Cardiac ventricle fibroblast (primary cell): ENCODE data around the gene FHIP1B. TPM values are rescaled to one million over a fixed set of nuclear protein-coding genes. Genes with fewer than 3 reads are reported as not detected.

Experiments used
- total RNA-seq: library from RNA; depleted of rRNA; stranded (reverse); fragments of >200 nt; gene quantifications from 2 replicates; pipeline ENCODE4 v1.2.3, GENCODE V29; 2015

FHIP1B gene
- 19.8 and 25.7 TPM in 2 replicates for total RNA-seq

GRCh38 chr11:6234387-6235107 is at the start of gene FHIP1B:
Gene FHIP1B (minus strand): TSS chr11:6234636. CDS start chr11:6224516, 10,120 bp downstream.

GRCh38 chr11:6238902-6239301 is 4.5 kb upstream of the FHIP1B start, which contains the start of gene CNGA4:
Gene CNGA4 (plus strand): TSS chr11:6239089. CDS start chr11:6239207, 118 bp downstream.

GRCh38 chr11:6205366-6205765 is 29.1 kb downstream of the FHIP1B start, which contains the start of gene C11orf42:
Gene C11orf42 (plus strand): TSS chr11:6205557. CDS start chr11:6205616, 59 bp downstream.

GRCh38 chr11:6199174-6199810 is 35.1 kb downstream of the FHIP1B start, which contains the start of gene OR52W1:
Gene OR52W1 (plus strand): TSS chr11:6199224. CDS start chr11:6199224, 0 bp downstream.

GRCh38 chr11:6170226-6170625 is 64.2 kb downstream of the FHIP1B start, which contains the start of gene OR52B2:
Gene OR52B2 (minus strand): TSS chr11:6170326. CDS start chr11:6170326, 0 bp downstream.

Other genes starting within 250 kb of the FHIP1B start
- gene OR52L1, start 247.7 kb downstream of the FHIP1B start, total RNA-seq, result not detected in 2 replicates
- not detected in 2 replicates for gene OR56A4, start 227.7 kb downstream of the FHIP1B start, total RNA-seq
- not detected in 2 replicates for gene OR56A1, start 203.9 kb downstream of the FHIP1B start, total RNA-seq
- not detected in 2 replicates for gene OR56B4, start 127.0 kb downstream of the FHIP1B start, total RNA-seq
- not detected in 2 replicates for gene OR52B2, start 64.3 kb downstream of the FHIP1B start, total RNA-seq
- not detected in 2 replicates for gene OR52W1, start 35.4 kb downstream of the FHIP1B start, total RNA-seq
- gene C11orf42, start 29.1 kb downstream of the FHIP1B start, total RNA-seq, result not detected in 2 replicates
- gene CNGA4, start 4.5 kb upstream of the FHIP1B start, total RNA-seq, result 0.12 TPM in 1 of 2 replicates, not detected in the other
- not detected in 2 replicates for gene CCKBR, start 25.2 kb upstream of the FHIP1B start, total RNA-seq
- 469 and 520 TPM in 2 replicates for gene CAVIN3, start 85.9 kb upstream of the FHIP1B start, total RNA-seq
- gene SMPD1, start 155.8 kb upstream of the FHIP1B start, total RNA-seq, result 47.8 and 55.1 TPM in 2 replicates
- 20.8 and 21.2 TPM in 2 replicates for gene APBB1, start 184.5 kb upstream of the FHIP1B start, total RNA-seq
- gene HPX, start 206.4 kb upstream of the FHIP1B start, total RNA-seq, result 0.29 TPM in 1 of 2 replicates, not detected in the other
- 10.4 and 12.2 TPM in 2 replicates for gene TRIM3, start 239.3 kb upstream of the FHIP1B start, total RNA-seq
- 39.4 and 45.2 TPM in 2 replicates for gene ARFIP2, start 246.7 kb upstream of the FHIP1B start, total RNA-seq
- gene TIMM10B, start 246.9 kb upstream of the FHIP1B start, total RNA-seq, result 19.1 and 31.7 TPM in 2 replicates